ENCODE measurements around the gene FOLR2.
"Not testable (repeated sequence)": the region's sequence is repeated elsewhere in the genome, so short reads cannot be mapped to it uniquely, and the experiment has no call there.

FOLR2 gene

DNA sequence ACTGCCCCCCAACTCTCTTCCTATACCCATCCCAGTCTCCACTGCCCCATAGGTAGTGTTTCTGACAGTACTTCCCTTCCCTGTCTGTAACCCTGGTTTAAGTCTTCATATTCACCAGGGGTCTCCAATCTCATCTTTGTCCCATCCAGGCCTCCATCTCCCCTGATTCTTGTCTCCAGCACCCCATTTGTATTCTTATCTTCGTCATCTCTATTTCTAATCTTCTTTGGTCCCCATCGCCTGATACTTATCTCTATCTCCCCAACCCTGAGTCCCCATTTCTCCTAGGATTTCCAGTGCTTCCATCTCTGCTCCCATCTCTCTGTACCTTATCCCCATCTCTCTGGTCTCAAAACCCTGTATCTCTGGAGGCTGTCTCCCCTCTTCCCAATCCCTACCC is 25.5 kb downstream of the FOLR2 start:
- no peak for DNase-seq (ENCODE audit: low read depth)

DNA sequence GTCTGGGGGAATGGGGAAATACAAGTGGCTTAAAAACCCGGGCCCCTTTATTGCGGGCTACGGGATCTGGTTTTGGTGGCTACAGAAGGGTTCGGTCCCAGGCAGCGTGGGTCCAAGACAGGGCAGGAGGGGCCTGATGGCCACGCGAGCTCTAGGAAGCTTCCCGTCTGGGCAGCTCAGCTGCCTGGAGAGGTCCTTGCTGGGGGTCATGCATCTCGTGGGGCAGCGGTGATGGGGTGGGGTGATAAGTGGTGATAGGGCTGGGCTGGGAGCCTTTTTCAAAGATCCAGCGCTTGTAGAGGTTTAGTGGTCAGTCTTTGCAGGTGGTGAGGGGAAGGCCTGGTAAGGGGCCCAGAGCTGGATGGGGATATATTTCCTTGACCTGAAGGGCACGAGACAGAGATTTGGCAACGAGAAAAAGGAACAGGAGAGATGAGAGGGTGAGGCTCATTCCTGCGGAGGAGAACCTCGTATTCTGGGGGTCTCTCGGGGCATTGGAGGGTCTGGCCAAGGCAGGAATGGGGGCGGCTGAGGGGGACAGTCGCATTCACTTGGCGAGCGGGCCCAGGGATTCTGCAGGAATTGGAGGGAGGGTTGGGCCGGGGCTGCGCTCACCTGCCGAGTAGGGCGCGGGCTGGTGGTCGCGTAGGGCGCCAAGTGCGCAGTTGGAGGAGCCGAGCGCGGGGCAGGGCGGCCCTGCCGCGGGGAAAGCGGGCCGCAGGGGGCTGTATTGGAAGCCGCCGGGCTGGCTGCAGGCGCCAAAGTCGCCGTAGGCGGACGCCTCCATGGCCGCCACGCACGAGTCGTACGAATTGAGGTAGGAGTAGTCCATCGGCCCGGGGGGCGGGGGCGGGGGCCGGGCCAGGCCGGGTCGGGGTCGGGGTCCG is 26.8 kb downstream of the FOLR2 start:
- no peak for DNase-seq (ENCODE audit: low read depth)

DNA sequence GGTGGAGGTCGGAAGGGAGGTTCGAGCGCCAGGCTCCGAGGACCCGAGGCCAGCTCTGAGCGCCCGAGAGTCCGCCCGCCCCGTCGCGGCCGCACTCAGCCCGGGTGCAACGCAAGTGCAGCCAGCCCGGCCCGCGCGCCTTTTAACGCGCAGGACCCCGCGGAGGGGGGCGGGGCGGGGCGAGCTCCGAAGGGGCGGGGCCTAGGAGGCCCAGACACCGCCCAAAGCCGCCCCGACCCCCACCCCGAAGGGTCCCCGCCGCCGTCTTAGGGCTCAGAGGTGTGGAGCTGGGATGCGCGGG is 27.4 kb downstream of the FOLR2 start, which contains the start of gene PHOX2A:
TSS of gene PHOX2A (minus strand) at position 117 of the 301 bp plus-strand sequence. CDS start 172 bp downstream, outside the sequence.
- no peak for DNase-seq (ENCODE audit: low read depth)

DNA sequence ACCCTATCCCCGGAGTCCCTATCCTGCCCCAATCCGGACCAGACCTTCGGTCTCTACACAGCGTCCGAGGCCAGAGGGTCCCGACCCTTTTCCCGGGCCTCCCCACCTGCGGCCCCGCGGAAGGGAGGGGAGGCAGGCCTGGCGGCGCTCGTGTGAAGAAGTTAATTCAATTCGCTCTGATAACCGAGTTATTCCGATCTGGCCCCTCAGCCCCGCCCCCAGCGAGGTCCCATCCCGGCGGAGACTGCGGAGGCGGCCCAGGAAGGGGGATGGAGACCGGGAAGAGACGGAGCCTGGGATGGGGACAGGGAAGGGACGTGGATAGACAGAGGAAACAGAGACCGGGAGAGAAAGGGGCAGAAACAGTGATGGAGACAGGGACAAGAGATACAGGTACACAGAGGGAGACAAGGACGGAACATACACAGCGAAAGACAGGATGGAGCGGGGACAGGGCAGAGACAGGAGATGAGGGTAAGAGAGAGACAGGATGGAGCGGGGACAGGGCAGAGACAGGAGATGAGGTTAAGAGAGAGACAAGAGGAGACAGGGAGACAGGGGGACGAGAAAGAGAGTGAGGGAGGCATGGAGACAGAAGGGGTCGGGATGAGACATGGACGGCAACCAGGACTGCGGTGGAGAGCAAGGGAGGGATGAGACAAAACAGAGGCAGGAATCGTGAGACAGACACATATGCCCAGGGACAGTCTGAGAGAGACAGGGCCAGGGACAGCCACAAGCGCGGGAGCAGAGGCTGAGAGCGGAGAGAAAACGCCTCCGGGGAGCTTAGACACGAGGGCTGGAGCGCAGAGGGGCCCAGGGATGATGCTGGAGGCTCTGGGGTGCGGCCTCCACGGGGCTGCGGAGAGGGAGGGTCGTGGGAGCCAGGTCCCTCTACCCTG is 28.0 kb downstream of the FOLR2 start:
- no peak for DNase-seq (ENCODE audit: low read depth)

DNA sequence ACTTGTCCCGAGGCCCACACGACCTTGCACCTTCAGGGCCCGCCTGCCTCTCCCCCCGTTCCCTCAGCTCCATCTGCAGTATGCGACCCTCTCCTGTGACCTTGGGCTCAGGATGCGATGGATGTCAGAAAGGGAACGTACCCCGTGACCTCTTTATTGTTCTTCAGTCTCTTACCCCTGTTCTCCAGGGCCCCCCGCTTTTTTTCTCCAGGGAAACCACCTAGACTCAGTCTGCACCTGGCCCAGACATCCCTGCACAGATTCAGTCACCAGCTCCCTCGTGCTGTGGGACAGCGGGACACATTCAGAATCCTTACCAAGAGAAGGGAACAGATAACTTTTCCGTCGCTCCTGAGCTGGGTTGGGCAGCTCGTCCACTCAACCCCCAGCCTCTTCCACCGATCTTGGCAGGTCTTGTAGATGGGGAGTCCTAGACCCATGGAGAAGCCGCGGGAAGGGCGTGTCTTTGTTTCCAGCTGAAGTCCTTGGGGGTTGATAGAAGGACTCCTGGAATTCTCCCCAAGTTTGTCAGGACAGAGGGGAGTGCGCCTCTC is 28.7 kb downstream of the FOLR2 start:
- no peak for DNase-seq (ENCODE audit: low read depth)

DNA sequence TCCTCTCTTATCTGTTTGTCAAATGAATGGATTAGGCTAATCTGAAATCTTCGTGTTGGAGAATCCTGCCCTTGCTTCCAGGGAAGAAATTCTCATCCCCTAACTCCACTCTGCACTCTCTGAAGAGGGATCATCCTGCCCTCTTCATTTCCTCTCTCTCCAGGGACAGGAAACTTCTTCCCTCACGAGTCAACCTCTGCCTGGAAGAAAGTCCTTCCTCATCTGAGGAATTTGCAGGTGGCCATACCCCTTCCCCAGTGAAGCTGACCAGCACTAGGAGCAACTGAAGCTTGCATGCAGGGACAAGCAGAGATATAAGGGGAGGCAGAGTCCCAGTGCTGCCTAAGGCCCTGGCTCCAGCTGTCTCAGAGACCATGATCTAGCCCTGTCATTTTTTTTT is 31.0 kb downstream of the FOLR2 start:
- DNase-seq (ENCODE audit: low read depth) = no peak

DNA sequence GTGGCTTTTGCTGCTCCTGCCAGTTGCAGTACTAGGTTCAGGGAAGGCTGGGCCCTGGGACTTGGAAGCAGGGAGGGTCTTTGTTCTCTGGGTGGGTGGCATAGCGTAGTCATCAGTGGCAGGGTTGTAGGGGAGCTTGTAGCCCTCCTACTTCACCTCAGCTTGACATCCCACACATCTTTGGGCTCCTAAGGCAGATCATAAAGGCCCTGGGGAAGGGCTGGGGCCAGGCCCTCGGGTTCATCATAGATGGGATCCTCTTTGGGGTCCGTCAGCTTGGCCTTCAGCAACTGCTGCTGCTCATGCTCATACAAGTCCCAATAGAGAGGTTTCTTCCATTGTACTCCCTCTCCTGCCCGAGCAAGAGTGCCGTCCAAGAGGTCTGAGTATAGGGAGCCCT is 33.4 kb downstream of the FOLR2 start:
- no peak for DNase-seq (ENCODE audit: low read depth)

DNA sequence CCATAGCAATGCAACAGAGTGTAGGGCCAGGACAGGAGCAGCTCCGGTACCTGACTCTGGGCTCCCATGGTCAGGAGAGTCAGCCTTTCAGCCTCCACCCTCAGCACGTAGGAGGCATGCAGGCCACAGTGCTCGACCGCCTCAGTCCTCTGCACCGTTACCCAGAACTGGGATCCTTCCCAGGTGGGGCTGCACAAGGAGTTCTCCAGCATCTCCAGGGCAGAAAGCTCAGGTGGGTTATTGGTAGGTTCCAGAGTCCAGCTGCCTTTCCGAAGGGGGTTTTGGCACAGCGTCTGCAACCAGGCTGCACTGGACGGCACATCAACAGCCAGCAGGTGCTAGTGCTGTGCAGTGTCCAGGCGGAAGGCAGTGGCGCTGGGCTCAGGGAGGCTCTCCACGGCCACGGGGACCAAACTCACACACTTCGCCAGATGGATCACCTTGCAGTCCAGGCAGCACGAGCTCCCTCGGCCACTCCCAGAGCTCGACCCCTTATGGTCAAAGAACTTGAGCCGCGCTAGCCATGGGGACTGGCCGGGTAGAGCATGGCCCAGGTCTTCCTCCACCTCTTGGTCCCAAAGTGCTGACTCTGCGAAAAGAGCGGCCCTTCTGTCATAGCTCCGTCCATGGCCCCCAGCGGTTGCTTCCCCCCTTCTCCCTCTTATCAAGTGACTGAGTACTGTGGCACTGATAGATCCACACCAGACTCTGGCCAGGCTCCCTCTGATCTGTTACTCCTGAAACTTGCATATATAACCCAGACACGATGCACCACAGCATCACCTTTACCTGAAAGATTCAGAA is 34.3 kb downstream of the FOLR2 start:
- DNase-seq (ENCODE audit: low read depth) = no peak

DNA sequence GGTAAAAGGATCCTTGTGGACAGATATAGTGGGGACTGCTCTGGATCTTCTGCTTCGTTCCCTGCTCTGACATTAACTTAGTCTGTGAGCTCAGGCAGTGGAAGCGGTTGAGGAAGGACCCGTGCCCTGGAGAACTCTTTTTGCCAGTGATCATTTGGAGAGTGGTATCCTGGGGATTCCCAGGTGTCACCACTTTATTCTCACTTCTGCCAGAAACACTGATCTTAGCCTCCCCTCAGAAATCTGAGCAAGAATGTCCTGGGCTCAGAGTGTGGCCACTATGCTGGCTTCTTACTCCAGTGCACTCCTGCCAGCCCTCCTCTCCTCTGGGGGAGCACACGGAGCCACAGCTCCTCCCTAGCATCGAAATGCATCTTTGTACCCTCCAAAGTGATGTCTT is 35.0 kb downstream of the FOLR2 start:
- DNase-seq (ENCODE audit: low read depth) = no peak

DNA sequence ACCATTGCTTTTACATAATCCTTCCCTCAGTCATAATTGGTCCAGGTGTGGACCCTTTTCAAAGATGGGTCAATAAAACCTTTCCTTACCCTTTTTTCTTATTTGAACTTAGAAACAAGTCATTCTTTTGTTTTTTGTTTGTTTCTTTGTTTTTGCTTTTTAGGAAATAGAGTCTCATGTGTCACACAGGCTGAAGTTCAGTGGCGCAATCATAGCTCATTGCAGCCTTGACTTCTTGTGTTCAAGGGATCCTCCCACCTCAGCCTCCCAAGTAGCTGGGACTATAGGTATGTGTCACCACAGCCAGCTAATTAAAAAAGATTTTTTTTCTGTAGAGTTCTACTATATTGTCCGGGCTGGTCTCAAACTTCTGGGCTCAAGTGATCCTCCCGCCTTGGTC is 36.8 kb downstream of the FOLR2 start:
- no peak for DNase-seq (ENCODE audit: low read depth)

DNA sequence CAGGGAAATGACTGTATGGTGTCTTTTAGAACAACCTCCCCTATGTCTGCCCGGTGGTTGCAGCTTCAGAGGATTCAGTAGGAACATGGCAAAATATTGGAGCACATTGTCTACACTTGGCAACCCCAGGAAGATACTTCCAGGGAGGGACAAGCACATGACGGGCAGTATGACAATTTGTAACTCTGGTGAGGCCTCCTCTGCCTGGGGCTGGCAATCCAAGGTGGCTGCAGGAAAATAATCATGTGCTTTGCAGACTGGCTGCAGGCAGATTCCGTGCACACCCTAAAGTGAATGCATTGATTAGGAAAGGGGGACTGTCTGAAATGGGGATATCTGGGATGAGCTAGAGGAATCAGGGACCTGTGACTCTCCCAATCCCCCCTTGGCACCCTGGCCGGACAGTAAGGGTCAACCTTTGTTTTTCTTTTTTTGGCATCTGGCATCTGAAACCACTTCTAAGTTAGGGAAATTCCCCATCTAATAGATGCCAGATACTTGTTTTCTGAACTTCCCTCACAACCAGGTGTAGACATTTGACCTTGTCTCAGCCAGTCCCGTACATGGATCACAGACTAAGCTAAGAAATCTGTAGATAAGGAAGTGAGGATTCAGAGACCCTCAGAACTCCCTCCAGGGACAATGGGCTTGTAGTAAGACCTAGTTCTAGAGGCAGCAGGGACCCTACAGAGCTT is 37.9 kb downstream of the FOLR2 start:
- DNase-seq (ENCODE audit: low read depth) = no peak

DNA sequence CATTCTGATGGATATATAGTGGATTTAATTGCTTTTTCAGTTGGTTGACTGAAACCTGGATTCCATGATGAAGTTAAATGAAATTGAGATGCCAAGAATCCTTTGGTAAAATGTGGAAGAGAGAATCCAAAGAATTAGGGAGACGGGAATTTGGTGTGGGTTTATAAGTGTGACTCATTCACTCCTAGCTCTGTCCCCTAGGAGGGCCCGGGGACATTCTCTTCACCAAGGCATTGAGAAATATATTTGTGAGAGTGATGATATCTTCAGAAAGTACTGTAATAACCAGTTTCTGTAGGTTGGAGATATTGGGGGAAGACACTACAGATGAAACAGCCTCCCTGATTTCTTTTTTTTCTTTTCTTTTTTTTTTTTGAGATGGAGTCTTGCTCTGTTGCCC is 41.0 kb downstream of the FOLR2 start:
- DNase-seq (ENCODE audit: low read depth) = no peak

DNA sequence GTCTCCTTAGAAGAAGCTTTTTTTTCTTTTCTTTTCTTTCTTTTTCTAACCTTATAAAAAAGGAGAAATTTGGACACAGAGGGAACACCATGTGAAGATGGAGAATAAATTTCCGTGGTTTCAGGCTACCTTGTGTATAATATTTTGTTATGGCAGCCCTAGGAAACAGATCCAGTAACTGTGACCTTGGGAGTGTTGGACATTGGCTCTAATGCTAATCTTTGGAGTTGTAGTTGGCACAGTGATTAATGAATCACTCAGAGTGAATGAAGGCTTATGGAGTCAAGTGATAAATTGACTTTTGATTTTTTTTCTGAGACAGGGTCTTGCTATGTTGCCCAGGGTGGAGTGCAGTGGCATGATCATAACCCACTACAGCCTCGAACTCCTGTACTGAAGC is 42.9 kb downstream of the FOLR2 start:
- no peak for DNase-seq (ENCODE audit: low read depth)

DNA sequence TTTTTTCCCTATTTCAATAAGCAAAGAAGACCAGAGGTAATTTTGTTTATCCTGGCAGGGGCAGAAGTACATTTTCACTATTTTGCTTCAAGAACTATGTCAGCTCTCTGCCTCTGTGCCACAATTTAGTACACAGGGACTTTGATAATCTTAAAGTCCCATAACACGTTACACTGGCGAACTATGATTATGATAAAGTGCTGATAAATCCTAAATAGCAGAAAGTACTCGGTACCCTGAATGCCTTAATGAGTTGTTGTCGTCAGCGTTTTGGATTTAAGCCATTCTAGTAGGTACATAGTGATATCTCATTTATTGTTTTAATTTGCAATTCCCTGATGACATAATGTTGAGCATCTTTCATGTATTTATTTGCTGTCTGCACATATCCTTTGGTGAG is 44.0 kb downstream of the FOLR2 start:
- DNase-seq (ENCODE audit: low read depth) = no peak

DNA sequence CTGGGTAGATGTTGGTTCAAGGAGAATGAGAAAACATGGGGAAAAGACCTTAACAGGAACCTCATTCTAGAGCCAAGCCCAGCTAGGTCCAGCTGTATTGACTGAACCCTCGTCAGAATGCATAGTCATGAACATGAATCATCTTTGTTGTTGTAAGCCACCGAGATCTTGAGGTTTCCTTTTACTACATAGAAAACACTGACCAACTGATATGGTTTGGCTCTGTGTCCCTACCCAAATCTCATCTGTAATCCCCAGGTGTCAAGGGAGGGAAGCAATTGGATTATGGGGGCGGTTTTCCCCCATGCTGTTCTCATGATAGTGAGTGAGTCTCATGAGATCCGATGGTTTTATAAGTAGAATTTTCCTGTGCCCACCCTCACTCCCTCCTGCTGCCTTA is 46.8 kb downstream of the FOLR2 start:
- peak; percentile 39 for DNase-seq (ENCODE audit: low read depth)

DNA sequence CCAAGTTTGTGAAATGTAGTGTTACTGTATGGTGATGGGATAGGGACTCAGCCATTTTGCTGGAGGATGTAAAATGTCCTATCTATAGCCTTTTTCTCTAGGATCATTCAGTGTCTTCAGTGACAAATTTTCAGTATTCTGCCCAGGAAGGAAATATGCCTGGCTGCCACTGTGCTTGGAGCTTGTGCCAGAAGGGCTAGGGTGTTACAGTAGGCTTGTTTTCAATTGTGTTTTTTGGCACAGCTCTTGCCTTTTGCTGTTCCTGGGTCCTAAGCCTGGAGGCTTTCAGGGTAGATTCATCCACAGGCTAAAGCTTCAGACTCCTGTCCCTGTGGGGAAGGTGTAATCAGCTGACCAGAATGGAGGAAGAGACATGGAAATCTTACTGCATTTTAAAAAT is 49.4 kb downstream of the FOLR2 start:
- no peak for DNase-seq (ENCODE audit: low read depth)

DNA sequence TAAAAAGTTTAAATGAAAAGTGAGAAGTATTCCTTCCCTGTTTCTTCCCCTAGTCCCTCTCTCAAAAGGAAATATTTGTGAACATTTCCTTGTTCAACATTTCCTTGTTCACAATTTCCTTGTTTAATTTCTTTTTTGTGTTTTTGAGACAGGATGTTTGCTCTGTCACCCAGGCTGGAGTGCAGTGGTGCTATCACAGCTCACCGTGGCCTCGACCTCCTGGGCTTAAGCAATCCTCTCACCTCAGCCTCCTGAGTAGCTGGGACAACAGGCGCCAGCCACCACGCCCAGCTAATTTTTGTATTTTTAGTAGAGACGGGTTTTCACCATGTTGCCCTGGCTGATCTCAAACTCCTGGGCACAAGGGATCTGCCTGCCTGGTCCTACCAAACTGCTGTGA is 50.4 kb downstream of the FOLR2 start:
- not testable (repeated sequence) for DNase-seq (ENCODE audit: low read depth)

DNA sequence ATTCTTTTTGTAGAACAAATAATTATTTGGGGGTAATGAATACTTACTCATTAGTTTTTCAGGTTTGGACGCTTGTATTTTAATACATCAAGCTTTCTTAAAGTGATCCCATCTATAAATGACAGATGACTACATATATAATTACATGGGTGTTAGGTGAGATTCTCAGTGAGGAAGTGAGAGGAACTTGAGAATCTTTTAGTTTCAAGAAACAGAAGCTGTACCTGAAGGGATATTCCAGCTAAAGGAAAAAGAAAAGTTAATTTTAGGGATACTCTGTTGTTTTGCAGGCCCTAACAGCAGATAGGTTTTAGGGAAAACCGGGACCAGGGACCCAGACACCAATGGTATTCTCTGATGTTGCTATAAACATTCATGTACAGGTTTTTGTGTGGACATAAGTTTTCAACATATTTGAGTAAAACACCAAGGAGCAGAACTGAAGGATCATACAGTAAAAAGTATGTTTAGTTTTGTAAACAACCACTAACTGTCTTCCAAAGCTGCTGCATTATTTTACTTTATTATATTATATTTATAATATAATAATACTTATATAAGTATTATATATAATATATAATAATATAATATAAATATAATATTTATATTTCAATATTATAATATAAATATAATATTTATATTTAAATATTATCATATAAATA is 51.5 kb downstream of the FOLR2 start:
- DNase-seq (ENCODE audit: low read depth) = no peak
